ENCODE results near the gene MCC. TPM values are rescaled to one million over a fixed set of nuclear protein-coding genes. Genes with fewer than 3 reads are reported as not detected.

The MCC gene
- total and polyA plus RNA-seq, 2 donors (not counting 1 experiment from before 2014, with no cell fraction given), result 3.2 to 41.3 TPM

DNA sequence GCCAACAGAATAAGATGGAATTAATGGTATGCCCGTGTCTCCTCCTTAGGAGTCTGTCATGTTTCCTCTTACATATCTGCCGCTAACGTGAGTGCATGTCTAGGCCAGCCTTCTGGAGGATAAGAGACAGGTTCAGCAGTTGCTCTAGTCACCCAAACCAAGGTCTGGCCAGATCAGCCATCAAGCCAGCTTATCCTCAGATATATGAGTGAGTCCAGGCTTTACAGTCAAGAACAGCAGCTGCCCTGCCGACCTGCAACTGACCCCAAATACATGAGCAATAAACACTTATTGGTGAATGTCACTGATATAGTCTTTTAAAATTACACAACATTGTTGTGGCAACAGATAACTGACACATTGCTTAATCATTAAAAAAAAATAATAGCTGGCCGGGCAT, 177.0 kb downstream of the MCC start:
- no peak overlapping the region for H2AFZ ChIP-seq (ENCODE audit: low read length)
- H3K9me3 ChIP-seq (ENCODE audit: control insufficient read depth, insufficient read depth, low read depth, low read length), result no peaks in the 10 kb centered on the region
- no peaks in the 10 kb centered on the region for H3K27me3 ChIP-seq (ENCODE audit: control insufficient read depth, insufficient read depth, low read length)
- TF ChIP-seq EZH2 (IDR thresholded peaks at IDR 0.05; ENCODE audit: low read length, missing control alignments) (no peak), CTCF (conservative IDR thresholded peaks at IDR 0.05 in 1 of 2, IDR thresholded peaks at IDR 0.05 in 1 of 2; ENCODE audit: low read depth in 1 of 2, low read length in 2 of 2) (no peak)
- no peak for DNase-seq (ENCODE audit: low read depth in 2 of 2)
- H3K4me2 ChIP-seq (ENCODE audit: extremely low read depth, insufficient read depth, low read length), result no peak overlapping the region
- no peak overlapping the region for H3K9ac ChIP-seq (ENCODE audit: insufficient read depth, low read length)
- H3K27ac ChIP-seq (ENCODE audit: insufficient read depth, low read length), result no peak overlapping the region
- no peak overlapping the region for H3K4me3 ChIP-seq (replicated peaks in 1 of 4; ENCODE audit: control extremely low read depth in 1 of 4, insufficient read depth in 1 of 4, low read depth in 3 of 4, low read length in 4 of 4)
- H3K4me1 ChIP-seq (ENCODE audit: control insufficient read depth, extremely low read depth, insufficient read depth, low read length), result no peaks in the 10 kb centered on the region
- no peaks in the 10 kb centered on the region for H3K36me3 ChIP-seq (ENCODE audit: control insufficient read depth, insufficient read depth, low read length)
- no peaks in the 10 kb centered on the region for H4K20me1 ChIP-seq (ENCODE audit: control insufficient read depth, extremely low read depth, insufficient read depth, low read length)
- H3K79me2 ChIP-seq (ENCODE audit: control insufficient read depth, insufficient read depth, low read length), result no peaks in the 10 kb centered on the region

DNA sequence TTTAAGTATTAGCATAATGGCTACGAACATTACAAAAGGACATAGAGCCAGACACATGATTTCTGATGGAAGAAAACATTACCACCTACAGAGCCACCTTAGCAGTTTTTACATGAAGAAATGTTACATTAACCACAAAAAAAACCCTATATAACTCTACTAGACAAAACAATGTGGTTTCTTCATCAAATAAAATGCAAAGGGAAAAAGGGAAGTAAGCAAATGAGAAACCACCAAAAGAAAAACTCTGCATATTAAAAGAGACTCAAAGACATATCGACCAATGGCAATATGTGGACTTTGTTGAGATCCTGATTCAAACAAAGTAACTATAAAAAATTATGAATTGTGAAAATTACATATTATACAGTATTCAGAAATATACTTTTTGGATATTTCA, 186.1 kb downstream of the MCC start:
- Histone ChIP-seq H3K4me3 (replicated peaks in 1 of 4; ENCODE audit: control extremely low read depth in 1 of 4, insufficient read depth in 1 of 4, low read depth in 3 of 4, low read length in 4 of 4) (no peak overlapping the region), H3K4me1 (ENCODE audit: control insufficient read depth, extremely low read depth, insufficient read depth, low read length) (no peaks in the 10 kb centered on the region), H3K4me2 (ENCODE audit: extremely low read depth, insufficient read depth, low read length) (no peak overlapping the region), H3K27ac (ENCODE audit: insufficient read depth, low read length) (no peak overlapping the region), H3K9me3 (ENCODE audit: control insufficient read depth, insufficient read depth, low read depth, low read length) (no peaks in the 10 kb centered on the region), H2AFZ (ENCODE audit: low read length) (no peak overlapping the region), H3K9ac (ENCODE audit: insufficient read depth, low read length) (no peak overlapping the region), H3K79me2 (ENCODE audit: control insufficient read depth, insufficient read depth, low read length) (no peaks in the 10 kb centered on the region), H3K36me3 (ENCODE audit: control insufficient read depth, insufficient read depth, low read length) (no peaks in the 10 kb centered on the region), H4K20me1 (ENCODE audit: control insufficient read depth, extremely low read depth, insufficient read depth, low read length) (no peaks in the 10 kb centered on the region), H3K27me3 (ENCODE audit: control insufficient read depth, insufficient read depth, low read length) (no peaks in the 10 kb centered on the region)
- DNase-seq (ENCODE audit: low read depth in 2 of 2), result no peak
- TF ChIP-seq CTCF (conservative IDR thresholded peaks at IDR 0.05 in 1 of 2, IDR thresholded peaks at IDR 0.05 in 1 of 2; ENCODE audit: low read depth in 1 of 2, low read length in 2 of 2) (no peak), EZH2 (IDR thresholded peaks at IDR 0.05; ENCODE audit: low read length, missing control alignments) (no peak)

- Histone ChIP-seq H3K9ac (ENCODE audit: insufficient read depth, low read length) (no peak overlapping the region), H3K9me3 (ENCODE audit: control insufficient read depth, insufficient read depth, low read depth, low read length) (no peaks in the 10 kb centered on the region), H3K27me3 (ENCODE audit: control insufficient read depth, insufficient read depth, low read length) (no peaks in the 10 kb centered on the region), H4K20me1 (ENCODE audit: control insufficient read depth, extremely low read depth, insufficient read depth, low read length) (no peaks in the 10 kb centered on the region), H3K4me2 (ENCODE audit: extremely low read depth, insufficient read depth, low read length) (no peak overlapping the region), H3K4me1 (ENCODE audit: control insufficient read depth, extremely low read depth, insufficient read depth, low read length) (peaks cover 2% of the 10 kb centered on the region), H2AFZ (ENCODE audit: low read length) (no peak overlapping the region), H3K36me3 (ENCODE audit: control insufficient read depth, insufficient read depth, low read length) (no peaks in the 10 kb centered on the region), H3K4me3 (replicated peaks in 1 of 4; ENCODE audit: control extremely low read depth in 1 of 4, insufficient read depth in 1 of 4, low read depth in 3 of 4, low read length in 4 of 4) (no peak overlapping the region), H3K79me2 (ENCODE audit: control insufficient read depth, insufficient read depth, low read length) (no peaks in the 10 kb centered on the region), H3K27ac (ENCODE audit: insufficient read depth, low read length) (no peak overlapping the region)
- no peak for DNase-seq (ENCODE audit: low read depth in 2 of 2)
- TF ChIP-seq EZH2 (IDR thresholded peaks at IDR 0.05; ENCODE audit: low read length, missing control alignments) (no peak), CTCF (conservative IDR thresholded peaks at IDR 0.05 in 1 of 2, IDR thresholded peaks at IDR 0.05 in 1 of 2; ENCODE audit: low read depth in 1 of 2, low read length in 2 of 2) (no peak)
Observed at GRCh38 chr5:113299591-113299990, 188.7 kb downstream of the MCC start.
